ENCODE measurements around the gene YY1.
A peak's percentile ranks its signal among the peaks of the same experiment; 100 is the strongest.
"Not testable (repeated sequence)": the region's sequence is repeated elsewhere in the genome, so short reads cannot be mapped to it uniquely, and the experiment has no call there.

Gene YY1

DNA sequence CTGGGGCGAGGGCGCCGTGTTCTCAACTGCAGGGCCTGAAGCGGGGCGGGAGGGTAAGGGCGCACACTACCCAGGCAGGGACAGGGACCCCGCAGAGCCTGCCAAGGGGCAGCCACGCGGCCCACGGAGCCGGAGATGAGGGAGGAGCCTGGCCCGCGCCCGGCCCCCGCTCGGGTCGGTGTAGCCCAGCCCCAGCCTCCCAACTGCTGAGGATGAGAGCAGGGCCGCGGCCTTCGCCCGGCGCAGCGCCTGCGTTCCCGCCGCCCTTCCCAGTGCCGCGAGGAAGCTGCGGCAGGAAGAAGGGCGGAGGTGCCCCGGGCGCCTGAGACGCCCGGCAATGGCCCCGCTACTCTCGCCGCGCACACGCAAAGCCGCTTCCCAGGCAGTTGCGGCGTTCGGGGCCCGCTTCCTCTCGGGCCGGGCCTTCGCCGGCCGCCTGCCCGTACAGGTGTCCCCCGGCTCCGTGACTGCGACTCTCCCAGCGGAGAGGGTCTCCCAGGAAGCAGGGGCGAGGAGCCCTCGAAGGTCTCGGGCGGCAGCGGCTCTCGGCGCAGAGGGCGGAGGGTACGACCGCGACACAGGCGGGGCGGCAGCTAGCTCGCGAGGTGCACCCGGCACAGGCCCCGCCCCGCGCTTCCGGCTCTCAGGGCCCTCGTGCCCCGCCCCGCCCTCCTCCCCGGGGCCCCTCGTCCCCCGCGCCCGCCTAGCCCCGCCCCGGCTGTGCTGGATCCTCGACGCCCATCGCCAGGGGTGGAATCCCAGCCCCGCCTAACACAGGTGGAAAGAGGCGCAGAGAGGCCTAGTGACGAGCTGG, 24.8 kb upstream of the YY1 start:
- peak; percentile 90 for DNase-seq (ENCODE audit: low read depth)

DNA sequence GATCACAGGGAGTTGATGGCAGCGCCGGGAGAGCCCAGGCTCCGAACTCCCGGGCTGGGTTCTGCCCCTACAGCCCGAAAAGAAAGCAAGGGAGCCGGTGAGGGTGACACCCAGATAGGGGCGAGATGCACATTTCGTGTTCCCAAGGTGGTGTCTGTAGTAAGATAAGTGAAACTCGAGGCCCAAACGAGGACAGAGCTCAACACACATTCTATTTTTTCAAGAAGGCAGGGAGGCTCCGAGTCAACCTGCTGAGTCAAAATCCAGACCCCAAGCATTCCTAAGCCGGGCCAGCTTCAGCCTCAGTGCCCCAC, 24.2 kb upstream of the YY1 start:
- no peak for DNase-seq (ENCODE audit: low read depth)

DNA sequence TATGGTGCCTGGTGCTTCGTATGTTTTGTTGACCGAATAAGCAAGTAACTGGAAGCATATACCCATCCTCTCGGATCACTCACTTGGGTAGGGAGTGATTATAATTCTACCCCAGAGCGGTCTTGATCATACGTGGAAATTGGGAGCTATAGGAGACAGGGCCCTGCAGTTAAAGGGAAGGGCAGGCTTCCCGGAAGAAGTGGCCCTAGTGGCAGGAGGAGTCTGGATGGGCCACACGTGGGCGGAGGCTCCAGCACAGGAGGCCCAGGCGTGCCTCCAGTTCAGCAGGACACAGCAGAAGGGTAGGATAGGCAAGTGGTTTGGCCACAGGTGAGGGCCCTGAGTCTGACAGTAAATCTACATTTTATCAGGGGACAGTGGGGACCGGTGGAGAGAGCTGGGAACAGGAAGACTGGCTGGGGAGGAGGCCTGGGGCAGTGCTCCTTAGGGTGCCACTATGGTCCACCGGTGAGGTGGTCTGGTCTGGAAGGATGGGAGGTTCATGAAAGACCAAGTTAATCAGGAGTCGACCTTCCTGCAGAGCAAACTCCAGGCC, 23.5 kb upstream of the YY1 start:
- DNase-seq (ENCODE audit: low read depth), result no peak

DNA sequence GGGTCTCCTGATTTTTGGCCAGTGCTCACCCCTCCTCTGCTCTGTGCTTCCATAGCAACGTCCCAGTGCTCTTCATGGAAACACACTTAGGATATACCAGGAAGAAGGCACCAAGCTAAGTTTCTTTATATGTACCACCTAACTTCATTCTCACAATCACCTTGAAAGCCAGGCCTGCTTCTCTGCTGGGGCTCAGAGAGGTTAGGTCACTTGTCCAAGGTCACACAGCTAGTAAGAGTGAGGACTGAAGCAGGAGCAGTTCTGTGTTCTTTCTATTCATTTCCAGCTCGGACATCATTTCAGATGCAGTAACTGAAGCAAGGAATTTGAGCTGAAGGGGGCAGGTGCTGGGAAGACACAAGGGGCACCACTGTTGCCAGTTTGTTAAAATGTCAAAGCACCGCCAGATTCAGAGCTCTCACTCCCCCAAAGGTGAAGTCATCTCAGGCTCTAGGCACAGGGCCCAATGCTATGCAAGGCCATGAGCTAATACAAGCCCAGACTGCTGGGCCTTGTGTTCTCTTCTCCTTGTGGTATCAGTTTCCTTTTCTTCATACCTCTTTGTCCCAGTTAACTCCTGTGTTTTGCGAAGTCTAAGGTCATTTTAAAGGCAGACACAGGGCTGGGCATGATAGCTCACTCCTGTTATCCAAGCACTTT, 19.7 kb upstream of the YY1 start:
- DNase-seq (ENCODE audit: low read depth), result no peak

DNA sequence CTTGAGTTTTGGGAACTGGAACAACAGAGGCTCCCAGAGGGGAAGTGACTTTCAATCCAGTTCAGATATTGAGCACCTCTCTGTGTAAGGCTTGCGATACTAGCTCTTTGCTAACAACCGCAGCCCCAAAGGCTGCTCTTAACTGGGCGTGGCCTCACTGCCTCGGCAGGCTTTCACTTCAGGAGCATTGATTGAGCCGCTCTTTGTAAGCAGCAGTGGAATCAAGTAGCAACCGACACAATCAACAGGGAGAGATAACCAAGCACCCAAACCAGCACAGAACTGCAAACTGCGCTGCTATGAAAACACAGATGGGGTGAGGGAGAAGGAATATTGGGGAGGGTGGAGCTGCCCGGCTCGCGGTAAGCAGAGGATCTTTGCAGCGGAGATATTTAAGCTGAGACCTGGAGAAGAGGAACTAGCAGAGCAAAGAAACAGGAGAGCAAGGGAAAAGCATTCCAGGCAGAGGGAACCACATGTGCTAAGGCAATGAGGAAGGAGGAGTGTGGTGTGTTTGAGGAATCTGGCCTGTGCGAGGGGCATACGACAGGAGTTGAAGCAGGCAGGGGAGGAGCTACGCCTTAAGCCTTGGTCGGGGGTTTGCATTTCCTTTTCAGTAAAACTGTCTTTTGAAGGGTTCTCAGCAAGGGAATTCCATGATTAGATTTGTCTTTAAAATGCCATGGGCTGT, 17.3 kb upstream of the YY1 start:
- DNase-seq (ENCODE audit: low read depth), result peak; percentile 64

DNA sequence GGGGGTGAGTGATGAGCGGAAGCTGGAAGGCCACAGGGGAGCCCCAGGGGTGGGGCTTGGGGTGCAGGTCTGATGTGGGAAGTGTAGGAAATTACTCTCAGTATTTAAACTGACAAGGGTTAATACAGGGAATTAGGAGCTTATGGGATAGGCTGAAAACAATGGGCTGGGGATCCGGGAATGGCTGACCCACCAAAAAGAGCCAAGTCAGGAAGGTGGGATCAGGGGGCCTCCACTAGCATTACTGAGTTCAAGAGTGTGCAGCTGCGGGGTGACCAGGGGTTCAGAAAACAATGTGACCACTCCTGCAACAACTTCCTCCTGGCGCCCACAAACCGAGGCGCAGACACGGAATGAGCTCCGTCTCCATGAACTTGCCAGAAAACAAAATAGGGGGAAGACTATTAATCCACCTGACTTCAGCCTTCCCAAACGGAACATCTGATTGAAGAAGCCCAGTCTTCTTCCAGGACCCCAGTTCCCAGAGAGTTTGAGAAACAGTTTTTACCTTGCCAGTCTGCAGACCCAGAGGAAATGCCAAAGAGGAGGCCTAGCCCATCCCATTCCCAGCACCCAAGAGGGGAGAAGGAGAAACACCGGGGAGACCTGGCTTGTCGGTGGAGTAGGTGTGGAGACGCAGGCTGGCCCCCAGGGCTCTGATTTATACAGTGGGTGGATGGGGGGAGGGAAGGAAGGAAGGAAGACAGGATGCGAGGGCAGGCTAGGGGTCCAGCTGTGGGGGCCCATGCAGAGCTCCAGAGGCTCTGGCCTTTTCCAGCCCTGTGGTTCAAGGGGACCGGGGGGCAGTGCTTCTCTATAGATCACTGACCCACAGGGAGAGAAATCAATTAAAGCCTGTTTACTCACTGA, 16.5 kb upstream of the YY1 start:
- DNase-seq (ENCODE audit: low read depth), result no peak

DNA sequence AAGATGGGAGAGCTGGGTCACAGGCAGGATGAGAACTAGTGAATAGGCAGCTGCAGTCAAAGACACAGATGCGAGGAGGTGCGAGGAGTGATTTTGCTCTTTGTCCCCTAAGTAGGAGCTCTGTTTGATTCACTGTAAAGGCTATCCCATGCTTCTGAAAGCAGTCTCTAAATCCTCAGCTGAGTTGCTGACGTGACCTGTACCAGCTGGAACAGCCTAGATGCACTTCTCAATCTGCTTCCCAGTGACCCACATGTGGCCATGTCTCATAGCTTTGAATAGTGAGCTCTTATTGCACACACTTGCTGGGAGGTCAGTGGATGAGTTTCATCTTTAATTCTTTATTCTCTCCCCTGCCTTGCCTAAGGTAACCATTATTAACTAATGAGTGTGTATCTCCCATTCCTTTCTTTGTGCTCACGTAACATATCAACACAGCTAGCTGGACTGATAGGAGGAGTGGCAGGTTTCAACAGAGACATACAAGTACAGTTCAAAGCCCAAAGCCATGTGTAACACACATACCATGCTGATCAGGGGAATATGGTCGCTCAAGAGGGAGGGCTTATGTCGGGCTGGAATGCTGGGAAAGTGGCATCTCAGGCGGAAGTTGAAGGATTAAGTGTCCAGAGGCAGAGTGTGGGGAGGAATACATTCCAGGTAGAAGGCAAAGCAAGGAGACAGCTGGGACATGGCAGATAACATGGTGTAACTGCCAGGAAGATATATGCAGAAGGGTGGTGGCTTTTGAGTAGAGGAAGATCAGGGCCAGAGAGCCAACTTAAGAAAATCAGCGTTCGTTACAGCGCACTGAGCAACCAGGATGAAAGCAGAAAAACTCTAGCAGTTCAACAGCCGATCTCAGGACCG, 15.4 kb upstream of the YY1 start:
- DNase-seq (ENCODE audit: low read depth), result no peak

DNA sequence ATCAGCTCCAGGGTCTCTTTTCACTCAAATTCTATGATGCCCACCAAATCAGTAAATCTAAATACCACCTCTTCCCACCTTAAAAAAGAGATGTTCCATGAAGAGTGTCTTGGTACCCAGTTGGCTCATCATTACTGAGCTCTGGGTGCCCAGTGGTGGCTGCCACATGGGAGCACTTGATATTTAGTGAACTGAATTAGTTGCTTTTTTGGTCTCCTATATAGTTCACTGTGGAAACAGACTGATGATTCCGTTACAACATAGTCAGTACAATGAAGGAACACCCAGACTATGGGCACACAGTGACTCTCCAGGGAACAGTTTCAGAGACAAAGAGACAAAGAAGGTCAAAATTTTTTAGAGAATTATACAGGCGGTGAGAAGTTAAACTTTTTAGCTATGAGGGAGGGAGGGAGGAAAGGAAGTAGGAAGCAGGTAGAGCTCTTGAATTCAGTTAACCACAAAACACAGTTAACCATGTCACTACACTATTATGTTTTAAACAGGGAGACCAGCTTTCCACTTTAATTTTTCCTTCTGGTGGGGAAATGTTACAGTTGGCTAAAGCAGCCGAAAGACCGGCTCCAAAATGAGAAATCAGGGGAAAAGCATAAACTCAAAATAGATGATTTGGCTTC, 14.6 kb upstream of the YY1 start:
- no peak for DNase-seq (ENCODE audit: low read depth)

DNA sequence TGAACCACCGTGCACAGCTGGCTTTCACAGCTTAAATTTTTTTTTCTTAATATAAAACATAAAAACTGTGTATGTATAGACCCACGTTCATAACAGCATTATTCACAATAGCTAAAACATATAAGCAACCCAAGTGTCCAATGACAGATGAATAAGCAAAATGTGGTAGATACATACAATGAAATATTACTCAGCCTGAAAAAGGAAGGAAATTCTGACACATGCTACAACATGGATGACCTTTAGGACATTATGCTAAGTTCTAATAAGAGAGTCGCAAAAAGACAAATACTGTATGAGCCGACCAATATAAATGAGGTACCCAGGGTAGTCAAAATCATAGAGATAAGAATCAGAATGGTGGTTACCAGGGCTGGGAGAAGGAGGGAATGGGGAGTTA, 13.8 kb upstream of the YY1 start:
- no peak for DNase-seq (ENCODE audit: low read depth)

DNA sequence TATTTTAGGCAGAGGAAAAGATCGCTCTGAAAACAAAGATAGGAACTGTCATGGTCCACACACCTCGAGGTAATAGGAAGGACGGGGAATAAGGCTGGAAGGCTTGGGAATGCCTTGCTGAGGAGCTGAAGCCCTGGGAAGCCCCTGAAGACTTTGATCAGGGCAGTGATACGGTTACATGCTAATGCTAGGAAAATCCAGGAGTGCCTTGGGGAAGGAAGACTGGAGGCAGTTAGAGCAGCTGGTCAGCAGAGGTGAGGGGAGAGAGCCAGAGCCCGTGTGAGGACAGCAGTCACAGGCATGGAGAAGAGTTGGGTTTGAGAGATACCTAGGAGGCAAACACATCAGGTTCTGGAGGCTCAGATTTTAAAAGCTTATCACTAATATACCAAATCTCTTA, 8.6 kb upstream of the YY1 start:
- no peak for DNase-seq (ENCODE audit: low read depth)

DNA sequence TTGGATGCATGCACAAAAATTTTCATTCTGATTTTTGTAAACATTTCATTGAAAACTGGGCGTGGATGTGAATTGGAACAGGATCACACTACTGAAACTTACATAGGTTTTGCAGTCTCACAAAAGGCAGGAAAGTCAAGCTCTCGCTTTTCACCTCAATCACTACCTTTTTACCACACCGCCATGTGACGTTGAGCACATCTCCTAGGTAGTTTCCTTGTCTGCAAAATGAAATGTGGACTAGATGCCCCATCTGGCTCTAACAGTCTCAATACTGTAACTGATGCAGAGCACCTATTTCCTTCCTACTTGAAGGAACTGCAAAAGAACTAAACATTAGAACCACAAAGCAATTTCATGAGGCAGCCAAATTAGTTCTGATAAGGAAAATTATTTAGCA, 4.4 kb upstream of the YY1 start:
- no peak for DNase-seq (ENCODE audit: low read depth)

DNA sequence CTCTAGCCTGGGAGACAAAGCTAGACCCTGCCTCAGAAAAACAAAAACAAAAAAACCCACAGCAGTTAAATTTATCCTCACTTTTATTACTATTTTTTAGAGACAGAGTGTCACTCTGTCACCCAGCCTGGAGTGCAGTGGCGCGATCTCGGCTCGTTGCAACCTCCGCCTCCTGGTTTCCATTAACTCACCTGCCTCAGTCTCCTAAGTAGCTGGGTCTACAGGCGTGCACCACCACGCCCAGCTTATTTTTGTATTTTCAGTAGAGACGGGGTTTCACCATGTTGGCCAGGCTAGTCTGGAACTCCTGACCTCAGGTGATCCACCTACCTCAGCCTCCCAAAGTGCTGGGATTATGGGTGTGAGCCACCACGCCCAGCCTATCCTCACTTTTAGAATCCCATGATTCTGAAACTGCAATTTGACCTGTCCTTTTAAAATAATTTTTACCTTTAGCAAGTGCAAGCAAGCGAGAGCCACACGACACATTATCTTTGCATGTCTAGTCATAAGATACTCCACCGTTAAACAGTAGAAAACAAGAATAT, 2.6 kb upstream of the YY1 start:
- DNase-seq (ENCODE audit: low read depth), result not testable (repeated sequence)

DNA sequence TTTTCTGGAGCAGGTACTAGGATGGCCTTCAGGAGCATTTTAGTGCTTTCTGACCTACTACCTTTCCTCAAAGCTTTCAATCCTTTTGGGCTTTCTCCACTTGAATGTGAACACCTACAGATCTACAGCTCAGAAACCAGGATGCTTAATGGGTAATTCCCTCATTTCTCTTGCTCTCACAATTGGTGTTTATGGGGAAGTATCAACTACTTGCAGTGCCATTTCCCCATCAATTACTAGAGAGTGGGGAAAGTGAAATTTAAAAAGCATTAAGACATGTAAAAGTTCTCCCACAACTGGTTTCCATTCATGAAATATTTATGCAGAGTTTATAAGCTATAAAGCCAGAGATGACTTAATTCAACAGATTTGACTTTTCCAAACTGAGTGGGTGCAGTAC, 2.1 kb upstream of the YY1 start:
- DNase-seq (ENCODE audit: low read depth), result no peak

DNA sequence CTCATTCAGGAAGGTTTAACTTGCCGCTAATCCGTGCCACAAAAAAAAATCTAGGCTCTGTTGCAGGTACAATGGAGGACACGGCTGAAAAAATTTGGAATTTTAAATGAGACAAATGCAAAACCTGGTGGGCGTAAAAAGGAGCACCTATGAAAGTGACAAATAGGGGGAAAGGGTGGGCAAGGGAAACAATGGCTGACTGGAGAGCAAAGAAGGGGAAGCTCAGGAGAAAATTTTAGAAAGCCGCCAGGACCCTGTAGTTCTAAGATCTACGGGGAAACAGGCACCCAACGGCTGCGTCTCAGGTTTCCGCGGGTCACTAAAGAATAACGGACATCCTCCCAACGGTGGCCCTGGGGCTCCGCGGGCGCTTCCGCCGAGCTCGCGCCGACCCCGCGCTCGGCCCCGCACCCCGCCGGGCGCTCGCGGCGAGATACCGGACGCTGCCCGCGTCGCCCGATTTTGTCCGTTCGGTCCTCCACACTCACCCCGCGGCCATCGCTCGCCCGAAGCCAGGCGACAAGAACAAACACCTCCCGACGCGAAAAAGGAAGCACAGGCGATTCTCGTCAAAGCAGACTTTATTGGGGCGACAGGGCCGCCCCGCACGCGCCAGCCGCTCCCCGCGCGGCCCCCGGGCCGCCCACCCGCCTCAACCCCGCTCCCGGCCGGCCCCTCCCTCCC, 1.1 kb upstream of the YY1 start:
- peak; percentile 40 for DNase-seq (ENCODE audit: low read depth)

DNA sequence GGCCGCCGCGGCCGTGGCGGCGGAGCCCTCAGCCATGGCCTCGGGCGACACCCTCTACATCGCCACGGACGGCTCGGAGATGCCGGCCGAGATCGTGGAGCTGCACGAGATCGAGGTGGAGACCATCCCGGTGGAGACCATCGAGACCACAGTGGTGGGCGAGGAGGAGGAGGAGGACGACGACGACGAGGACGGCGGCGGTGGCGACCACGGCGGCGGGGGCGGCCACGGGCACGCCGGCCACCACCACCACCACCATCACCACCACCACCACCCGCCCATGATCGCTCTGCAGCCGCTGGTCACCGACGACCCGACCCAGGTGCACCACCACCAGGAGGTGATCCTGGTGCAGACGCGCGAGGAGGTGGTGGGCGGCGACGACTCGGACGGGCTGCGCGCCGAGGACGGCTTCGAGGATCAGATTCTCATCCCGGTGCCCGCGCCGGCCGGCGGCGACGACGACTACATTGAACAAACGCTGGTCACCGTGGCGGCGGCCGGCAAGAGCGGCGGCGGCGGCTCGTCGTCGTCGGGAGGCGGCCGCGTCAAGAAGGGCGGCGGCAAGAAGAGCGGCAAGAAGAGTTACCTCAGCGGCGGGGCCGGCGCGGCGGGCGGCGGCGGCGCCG, 381 bp downstream of the YY1 start:
- DNase-seq (ENCODE audit: low read depth), result peak; percentile 13

DNA sequence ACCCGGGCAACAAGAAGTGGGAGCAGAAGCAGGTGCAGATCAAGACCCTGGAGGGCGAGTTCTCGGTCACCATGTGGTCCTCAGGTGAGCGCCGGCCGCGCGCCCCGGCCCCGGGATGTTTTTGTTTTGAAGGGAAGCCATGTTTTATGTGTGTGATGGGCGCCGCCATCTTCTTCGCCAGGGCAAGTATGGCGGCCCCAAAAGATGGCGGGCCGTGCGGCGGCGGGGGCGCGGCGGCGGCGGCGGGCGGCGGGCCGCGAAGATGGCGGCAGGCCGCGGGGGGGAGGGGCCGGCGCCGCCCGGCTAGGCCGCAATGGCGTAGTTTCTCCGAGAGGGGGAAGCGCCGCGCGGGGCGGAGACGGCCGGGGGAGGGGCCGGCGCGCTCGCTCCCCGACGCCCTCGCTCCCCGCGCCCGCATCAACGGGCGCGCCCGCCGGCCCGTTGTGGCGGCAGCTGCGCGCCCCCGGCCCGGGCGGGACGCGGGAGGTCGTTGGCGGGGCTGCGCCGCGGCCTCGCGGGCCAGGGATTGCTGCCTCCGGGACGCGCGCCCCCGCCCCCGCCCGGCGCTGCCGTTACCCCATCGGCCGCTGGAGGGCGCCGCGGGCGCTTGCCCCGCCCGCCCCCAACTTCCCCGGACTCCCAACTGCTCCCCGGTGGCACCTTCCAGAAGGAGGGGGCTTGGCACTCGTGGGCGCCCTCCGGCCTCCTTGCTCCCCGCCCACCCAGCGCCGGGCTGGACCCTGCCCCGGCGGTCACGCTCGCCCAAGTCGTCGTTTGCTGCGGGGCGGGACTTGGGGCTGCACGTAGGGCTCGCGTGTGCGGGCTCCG, 1.1 kb downstream of the YY1 start:
- peak; percentile 80 for DNase-seq (ENCODE audit: low read depth)

DNA sequence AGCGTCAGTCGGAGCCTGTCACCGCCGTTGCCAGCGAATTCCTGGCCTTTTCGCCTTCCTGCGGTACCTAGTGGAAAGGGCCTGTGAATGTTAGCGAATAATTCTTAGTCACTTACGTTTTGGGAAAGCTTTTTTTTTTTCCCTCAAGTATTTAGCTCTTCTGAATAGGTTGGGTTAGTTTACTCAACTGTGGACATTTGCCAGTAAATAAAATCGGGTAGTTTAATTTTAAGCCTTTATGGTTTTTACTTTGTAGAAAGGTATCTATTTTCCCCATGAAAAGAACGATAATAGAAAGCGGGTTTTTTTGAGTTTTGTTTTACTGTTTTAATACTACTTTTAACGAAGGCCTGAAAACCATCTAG, 1.7 kb downstream of the YY1 start:
- no peak for DNase-seq (ENCODE audit: low read depth)

DNA sequence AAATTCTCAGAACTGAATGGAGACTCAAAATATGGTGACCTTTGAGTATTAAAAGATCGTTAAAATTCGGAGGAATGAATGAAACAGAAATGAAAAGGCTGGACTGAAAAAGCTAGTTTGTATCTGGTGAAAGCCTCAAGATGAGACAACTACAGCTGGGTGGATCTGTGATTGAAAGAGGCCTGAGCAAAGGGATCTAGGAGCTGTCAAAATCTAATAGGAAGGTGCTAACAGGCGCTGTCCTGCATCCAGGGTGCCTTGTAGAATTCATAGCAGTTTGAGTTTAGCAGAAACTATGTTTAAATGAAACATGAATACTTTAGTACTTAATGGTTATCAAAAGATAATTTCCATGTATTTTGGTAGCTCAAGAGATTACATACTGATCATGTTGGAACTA, 2.3 kb downstream of the YY1 start:
- no peak for DNase-seq (ENCODE audit: low read depth)

Measured in activated T-cell treated with anti-CD3 and anti-CD28 coated beads for 24 hours (primary cell).